GM13977 (cell line): ENCODE measurements around the gene H1-8.

Experiments used
- DNase-seq: peaks from one replicate; pipeline ENCODE4 v3.0.0; 2012; ENCODE audit warnings: low spot score
- CTCF ChIP-seq: IDR thresholded peaks from 2 replicates; pipeline ENCODE4 v1.5.1; 2012; ENCODE audit warnings: mild to moderate bottlenecking, control low read depth; ENCODE audit not compliant: insufficient read depth; ENCODE audit errors: extremely low read depth, missing control alignments
- in situ Hi-C: fragments of 300-500 bp; cut with MboI; formaldehyde crosslinking; loops from one replicate; pipeline ENCODE4 v1.12.0; 2022; ENCODE audit warnings: low sequenced_read_pairs, low pct_unique_long_range_greater_than_20kb, mixed read lengths, inconsistent platforms; ENCODE audit not compliant: unreplicated experiment

Gene H1-8

GRCh38 chr3:129563332-129563731, 20.4 kb downstream of the H1-8 start:
- in situ Hi-C loops: no loop called here
- DNase-seq: no peak
- no peak for TF ChIP-seq CTCF

GRCh38 chr3:129563850-129564535, 21.0 kb downstream of the H1-8 start:
- in situ Hi-C loops: no loop called here
- TF ChIP-seq CTCF: no peak
- DNase-seq: no peak

GRCh38 chr3:129564981-129565644, 22.1 kb downstream of the H1-8 start:
- no peak for DNase-seq
- in situ Hi-C loops: no loop called here
- no peak for TF ChIP-seq CTCF

- no peak for DNase-seq
- TF ChIP-seq CTCF: no peak
- in situ Hi-C loops: no loop called here
Observed at GRCh38 chr3:129565902-129566301, 22.9 kb downstream of the H1-8 start.

- DNase-seq: no peak
- no peak for TF ChIP-seq CTCF
- in situ Hi-C loops: no loop called here
Observed at GRCh38 chr3:129567176-129567705, 24.3 kb downstream of the H1-8 start.

GRCh38 chr3:129567939-129568338, 25.0 kb downstream of the H1-8 start:
- TF ChIP-seq CTCF: no peak
- in situ Hi-C loops: no loop called here
- no peak for DNase-seq
